ENCODE data around the gene NKG7.

Gene NKG7

DNA sequence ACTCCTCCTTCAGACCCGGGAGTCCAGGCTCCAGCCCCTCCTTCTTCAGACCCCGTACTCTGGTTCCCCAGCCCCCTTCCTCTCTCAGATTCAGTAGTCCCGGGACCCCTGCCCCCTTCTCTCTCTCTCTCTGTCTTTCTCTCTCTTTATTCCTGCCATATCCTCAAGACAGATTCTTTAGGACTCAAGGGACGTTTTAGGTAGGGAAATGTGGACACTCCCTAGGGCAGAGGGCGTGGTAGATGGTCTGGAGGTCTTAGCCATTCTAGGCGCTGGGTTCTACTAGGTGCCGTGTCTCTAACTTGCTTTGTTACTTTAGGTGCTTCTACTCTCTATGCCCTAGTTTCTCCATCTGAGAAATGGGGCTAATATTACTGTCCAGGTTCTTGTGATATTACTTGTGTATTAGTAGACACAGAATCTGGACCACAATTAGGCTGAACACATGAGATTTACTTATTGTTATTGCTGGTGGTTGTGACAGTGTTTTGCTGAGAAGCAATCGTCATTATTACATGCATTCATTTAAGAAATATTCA is 18.7 kb upstream of the NKG7 start:
- DNase-seq (ENCODE audit: low read depth in 1 of 2, low spot score in 1 of 2): no peak

- DNase-seq (ENCODE audit: low read depth in 1 of 2, low spot score in 1 of 2): no peak
Measured at GRCh38 chr19:51389143-51389542, 16.7 kb upstream of the NKG7 start.

DNA sequence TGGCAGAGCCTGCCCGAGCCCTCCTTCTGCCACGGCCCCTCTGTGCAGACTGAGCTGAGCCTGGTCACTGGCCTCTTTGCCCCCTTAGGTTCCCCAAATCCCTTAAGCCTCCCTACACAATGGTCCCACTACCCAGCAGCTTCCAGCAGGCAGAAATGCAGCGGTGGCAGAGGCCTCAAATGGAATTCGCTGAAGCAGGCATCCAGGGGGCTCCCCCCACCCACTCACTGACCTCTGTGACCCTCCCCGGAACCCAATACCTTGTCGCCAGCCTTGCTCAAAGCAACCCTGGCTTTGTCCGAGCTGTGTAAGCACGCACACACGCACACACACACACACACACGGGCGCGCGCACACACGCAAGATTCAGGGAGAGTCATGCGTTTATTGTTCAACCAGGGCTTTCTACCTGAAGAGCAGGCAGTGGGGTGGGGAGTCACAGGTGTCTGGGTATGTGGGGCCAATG is 15.5 kb upstream of the NKG7 start, which contains the start of gene LIM2:
LIM2 (minus strand) TSS at position 51 of the 466 bp plus-strand sequence. CDS start 531 bp downstream, outside the sequence.
- no peak for DNase-seq (ENCODE audit: low read depth in 1 of 2, low spot score in 1 of 2)

- no peak for DNase-seq (ENCODE audit: low read depth in 1 of 2, low spot score in 1 of 2)
Measured at GRCh38 chr19:51386882-51387520, 14.5 kb upstream of the NKG7 start.

- DNase-seq (ENCODE audit: low read depth in 1 of 2, low spot score in 1 of 2): no peak
Measured at GRCh38 chr19:51382004-51382403, 9.6 kb upstream of the NKG7 start.

DNA sequence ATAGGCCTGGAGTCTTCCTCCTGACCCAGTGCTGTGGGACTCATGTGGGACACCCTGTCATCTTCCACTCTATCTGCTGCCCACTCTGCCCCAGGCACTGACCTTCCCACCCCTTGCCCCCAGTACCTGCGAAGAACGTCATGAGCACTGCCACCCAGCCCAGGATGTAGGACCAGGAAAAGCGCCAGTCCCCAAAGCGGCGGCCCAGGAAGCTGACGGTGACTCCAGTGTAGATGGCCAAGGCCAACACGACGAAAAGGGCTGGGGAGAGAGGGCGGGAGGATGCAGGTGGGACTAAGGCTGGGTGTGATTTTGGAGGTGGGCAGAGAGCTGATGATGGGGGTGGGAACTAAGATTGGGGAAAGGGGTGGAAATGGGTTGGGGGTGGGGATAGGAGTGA is 7.9 kb upstream of the NKG7 start:
- no peak for DNase-seq (ENCODE audit: low read depth in 1 of 2, low spot score in 1 of 2)

DNA sequence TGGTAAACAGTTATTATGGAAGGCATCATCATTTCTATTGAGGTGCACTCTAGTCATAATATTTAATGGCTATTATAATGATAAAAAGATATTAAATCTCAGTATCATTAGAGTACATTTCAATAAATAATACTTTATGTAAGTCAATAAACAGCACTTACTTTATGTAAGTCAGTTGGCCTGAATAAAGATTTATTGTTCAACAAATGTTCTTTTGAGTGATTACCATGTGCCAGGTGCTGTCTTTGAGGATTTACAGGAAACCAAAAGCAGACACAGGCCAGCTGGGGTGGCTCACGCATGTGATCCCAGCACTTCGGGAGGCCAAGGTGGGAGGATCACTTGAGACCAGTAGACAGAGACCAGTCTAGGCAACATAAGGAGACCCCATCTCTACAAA is 5.0 kb upstream of the NKG7 start:
- DNase-seq (ENCODE audit: low read depth in 1 of 2, low spot score in 1 of 2): no peak

DNA sequence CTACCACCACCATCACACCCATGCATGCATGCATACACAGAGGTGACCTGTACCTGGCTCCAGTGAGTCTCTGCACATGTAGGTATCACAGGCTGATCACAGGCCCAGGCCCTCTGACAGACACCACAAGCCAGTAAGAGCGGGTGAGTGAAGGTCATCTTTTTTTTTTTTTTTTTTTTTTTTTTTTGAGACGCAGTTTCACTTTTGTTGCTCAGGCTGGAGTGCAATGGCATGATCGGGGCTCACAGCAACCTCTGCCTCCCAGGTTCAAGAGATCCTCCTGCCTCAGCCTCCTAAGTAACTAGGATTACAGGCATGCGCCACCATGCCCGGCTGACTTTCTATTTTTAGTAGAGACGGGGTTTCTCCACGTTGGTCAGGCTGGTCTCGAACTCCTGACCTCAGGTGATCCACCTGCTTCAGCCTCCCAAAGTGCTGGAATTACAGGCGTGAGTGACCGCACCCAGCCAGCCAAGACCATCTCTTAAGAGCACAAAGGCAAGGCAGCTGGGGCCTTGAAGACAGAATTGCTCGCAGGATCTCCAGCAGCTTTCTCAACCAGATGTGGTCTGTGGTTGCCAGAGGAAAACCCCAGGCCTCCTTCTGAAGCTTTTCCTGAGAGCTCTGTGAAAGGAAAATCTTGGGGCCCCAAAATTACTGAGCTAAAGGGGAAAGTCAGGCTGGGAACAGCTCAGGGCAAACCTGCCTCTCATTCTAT is 3.2 kb upstream of the NKG7 start:
- no peak for DNase-seq (ENCODE audit: low read depth in 1 of 2, low spot score in 1 of 2)

- no peak for DNase-seq (ENCODE audit: low read depth in 1 of 2, low spot score in 1 of 2)
Measured at GRCh38 chr19:51372021-51372648, 319 bp downstream of the NKG7 start.

DNA sequence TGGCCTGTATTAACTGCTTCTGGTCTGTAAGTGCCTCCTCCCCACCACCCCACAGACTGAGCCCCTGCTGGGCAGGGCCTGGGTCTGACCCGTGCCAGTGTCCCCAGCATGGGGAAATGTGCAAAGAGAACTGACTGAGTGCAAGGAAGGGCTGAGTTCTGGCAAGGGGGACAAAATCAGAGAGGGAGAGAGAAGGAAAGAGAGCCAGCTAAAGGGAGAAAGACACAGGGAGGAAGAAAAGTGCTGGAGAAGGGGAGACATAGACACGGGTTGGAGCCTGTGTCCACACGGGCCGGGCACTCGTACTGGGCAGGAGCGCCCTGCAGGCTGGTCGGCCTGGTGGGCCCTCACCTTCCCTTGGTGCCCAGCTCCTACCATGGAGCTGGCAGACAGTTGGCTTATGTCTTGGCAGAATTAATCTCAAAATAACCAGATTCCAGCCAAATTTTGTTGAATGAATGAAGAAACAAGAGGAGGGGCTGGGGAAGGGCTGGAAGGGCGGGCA is 1.2 kb downstream of the NKG7 start:
- no peak for DNase-seq (ENCODE audit: low read depth in 1 of 2, low spot score in 1 of 2)

GRCh38 chr19:51370230-51370629 is 2.2 kb downstream of the NKG7 start:
- no peak for DNase-seq (ENCODE audit: low read depth in 1 of 2, low spot score in 1 of 2)

DNA sequence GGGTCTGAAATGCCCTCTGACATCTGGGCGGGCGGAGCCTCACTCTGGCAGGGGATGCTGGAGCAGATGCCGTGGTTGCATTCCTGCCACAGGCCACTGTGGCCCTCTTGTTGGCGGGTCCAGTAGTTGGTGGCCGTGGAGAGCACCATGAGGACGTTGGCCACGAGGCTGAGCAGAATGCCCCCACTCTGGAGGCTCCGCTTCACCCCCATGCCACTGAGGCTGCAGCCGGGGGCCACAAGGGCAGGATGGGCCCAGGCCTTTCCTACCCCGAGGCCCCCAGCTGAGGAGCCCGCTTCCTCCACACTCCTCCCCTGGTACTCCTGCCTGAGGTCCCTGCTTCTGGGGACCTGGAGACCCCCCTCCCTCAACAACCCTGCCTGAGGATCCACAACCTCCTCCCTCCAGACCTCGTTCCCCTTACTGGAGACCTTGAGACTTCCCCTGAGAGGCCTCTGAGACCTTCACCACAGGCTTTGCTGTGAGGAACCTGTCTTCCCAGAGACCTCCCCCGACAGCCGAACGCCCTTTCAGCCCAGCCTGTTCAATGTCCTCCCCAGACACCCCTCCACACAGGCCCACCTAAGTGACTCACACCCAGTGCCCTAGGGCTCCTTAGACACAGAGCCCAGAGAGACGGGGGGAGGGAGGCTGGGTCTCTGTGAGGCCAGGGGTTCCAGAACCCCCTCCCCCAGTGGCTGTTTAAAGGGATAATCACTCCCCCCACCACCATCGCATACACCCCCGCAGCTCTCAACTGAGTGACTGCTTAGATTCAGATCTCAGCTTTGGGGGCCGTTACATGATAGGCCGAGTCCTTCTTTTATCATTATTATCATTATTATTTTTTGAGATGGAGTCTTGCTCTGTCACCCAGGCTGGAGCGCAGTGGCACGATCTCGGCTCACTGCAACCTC is 3.8 kb downstream of the NKG7 start, which contains the start of gene CLDND2:
CLDND2 (minus strand) TSS at position 638 of the 917 bp plus-strand sequence; CDS start at position 212, 426 bp downstream.
- DNase-seq (ENCODE audit: low read depth in 1 of 2, low spot score in 1 of 2): no peak

GRCh38 chr19:51367565-51368365 is 4.7 kb downstream of the NKG7 start:
- DNase-seq (ENCODE audit: low read depth in 1 of 2, low spot score in 1 of 2): peak; percentile 87 to 92

GRCh38 chr19:51367255-51367564 is 5.2 kb downstream of the NKG7 start:
- DNase-seq (ENCODE audit: low read depth in 1 of 2, low spot score in 1 of 2): no peak

- peak; percentile 80 to 86 for DNase-seq (ENCODE audit: low read depth in 1 of 2, low spot score in 1 of 2)
Measured at GRCh38 chr19:51366389-51367254, 5.8 kb downstream of the NKG7 start.

- DNase-seq (ENCODE audit: low read depth in 1 of 2, low spot score in 1 of 2): no peak
Measured at GRCh38 chr19:51365965-51366388, 6.5 kb downstream of the NKG7 start, which contains the start of gene ETFB. ETFB (minus strand) TSS chr19:51366388; CDS start chr19:51366326, 62 bp downstream.

DNA sequence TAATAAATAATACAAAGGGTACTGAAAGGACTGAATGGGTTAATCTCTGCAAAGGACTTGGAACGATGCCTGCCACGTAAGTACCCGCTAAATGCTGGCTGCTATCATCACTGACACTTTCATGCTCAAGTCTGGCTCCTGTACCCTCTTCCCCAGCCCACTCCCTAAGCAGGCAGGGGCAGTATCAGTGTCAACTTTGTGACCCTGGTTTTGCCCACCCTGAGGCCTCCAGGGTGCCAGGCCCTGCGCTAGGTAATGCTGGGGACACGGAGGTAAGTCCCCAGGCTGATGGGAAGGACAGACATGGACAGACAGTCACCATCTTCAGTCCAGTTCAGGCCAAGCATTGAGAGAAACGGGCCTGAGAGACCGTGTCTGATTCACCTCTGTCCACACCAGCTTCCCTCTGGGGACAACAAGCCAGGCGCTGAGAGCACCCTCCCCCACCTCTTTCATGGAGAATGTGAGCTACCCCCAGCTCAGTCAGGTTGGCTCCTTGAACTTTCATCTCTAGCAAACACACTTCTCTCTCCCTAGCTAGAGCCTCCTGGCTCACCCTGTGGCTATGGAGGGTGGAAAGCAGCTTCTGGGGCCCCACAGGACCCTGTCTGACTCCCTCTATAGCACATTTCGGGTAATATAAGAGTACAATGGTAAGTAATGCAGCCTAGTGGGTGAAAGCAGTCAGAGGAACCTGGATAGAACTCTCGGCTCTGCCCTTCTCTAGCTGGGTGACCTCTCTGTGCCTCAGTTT is 7.1 kb downstream of the NKG7 start:
- DNase-seq (ENCODE audit: low read depth in 1 of 2, low spot score in 1 of 2): no peak

Measured in activated T-helper 1 cell treated with anti-CD3 and anti-CD28 coated beads, Interleukin-2, amount 50 U/mL, for 16 hours (primary cell).